ENCODE measurements around the gene SEMA5A. TPM values are rescaled to one million over a fixed set of nuclear protein-coding genes. Genes with fewer than 3 reads are reported as not detected.

SEMA5A gene, protein sequence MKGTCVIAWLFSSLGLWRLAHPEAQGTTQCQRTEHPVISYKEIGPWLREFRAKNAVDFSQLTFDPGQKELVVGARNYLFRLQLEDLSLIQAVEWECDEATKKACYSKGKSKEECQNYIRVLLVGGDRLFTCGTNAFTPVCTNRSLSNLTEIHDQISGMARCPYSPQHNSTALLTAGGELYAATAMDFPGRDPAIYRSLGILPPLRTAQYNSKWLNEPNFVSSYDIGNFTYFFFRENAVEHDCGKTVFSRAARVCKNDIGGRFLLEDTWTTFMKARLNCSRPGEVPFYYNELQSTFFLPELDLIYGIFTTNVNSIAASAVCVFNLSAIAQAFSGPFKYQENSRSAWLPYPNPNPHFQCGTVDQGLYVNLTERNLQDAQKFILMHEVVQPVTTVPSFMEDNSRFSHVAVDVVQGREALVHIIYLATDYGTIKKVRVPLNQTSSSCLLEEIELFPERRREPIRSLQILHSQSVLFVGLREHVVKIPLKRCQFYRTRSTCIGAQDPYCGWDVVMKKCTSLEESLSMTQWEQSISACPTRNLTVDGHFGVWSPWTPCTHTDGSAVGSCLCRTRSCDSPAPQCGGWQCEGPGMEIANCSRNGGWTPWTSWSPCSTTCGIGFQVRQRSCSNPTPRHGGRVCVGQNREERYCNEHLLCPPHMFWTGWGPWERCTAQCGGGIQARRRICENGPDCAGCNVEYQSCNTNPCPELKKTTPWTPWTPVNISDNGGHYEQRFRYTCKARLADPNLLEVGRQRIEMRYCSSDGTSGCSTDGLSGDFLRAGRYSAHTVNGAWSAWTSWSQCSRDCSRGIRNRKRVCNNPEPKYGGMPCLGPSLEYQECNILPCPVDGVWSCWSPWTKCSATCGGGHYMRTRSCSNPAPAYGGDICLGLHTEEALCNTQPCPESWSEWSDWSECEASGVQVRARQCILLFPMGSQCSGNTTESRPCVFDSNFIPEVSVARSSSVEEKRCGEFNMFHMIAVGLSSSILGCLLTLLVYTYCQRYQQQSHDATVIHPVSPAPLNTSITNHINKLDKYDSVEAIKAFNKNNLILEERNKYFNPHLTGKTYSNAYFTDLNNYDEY
- total RNA-seq (2021) (9.3 to 14.3 TPM (median 11.8 TPM) in 3 replicates), Bru-seq, nascent RNA (percentile 62 among the genes with signal in this experiment)
- long read RNA-seq, experiment 1, full-length matches to known transcripts, result 1 of 17 reads
- long read RNA-seq, experiment 1, partial matches to known transcripts, result 1 of 17 reads
- long read RNA-seq, experiment 1, other reads (novel, unspliced or antisense), result 15 of 17 reads
- long read RNA-seq, experiment 2, partial matches to known transcripts, result 1 of 9 reads
- long read RNA-seq, experiment 2, other reads (novel, unspliced or antisense), result 8 of 9 reads
- long read RNA-seq, experiment 3, partial matches to known transcripts, result 0 of 1 reads
- long read RNA-seq, experiment 3, other reads (novel, unspliced or antisense), result 1 of 1 reads

DNA sequence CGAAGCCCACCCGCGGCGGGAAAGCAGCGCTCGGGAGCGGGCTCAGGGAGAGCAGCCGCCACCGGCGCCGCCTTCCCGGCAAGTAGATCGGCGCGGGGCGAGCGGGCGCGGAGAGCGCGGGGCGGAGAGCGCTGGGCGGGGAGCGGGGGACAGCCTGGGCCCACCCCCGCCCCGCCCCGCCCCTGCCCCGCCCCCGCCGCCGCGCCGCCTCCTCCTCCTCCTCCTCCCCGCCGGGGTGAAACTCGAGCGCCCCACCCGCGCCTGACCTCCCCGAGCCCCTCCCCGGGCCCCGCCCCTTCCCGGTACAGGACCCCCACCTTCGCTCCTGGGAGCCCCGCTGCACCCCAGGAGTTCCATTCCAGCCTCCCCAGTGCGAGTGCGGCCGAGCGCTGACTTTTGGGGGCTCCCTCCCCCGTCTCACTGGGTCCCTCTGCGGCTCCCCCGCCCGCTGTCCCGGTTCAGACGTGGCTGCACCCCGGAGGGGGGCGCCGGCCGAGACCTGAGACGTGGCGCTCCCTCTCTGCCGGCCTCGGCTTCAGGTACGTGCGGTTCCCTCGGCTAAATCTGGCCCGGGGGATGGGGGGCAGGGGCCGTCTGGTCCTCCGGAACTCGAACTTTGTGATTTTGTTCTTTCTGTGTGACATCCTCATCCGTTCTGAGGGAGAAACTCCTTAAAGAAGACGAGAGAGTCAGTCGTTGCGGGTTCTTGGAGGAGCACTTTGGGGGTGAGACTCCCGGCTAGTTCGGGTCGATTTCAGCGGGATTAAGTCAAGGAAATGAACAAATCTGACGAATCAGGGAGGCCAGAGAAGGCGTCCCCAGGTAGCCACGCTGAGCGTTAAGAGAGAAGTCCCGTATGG is at the start of gene SEMA5A:
SEMA5A (minus strand) TSS at position 84 of the 860 bp plus-strand sequence. CDS start 166,129 bp downstream, outside the sequence.
- CTCF ChIA-PET, result interaction anchor here (1.0 kb wide), 1 partner anchor 9 kb away, joined by 3 read pairs; no protein-coding TSS in a partner anchor

DNA sequence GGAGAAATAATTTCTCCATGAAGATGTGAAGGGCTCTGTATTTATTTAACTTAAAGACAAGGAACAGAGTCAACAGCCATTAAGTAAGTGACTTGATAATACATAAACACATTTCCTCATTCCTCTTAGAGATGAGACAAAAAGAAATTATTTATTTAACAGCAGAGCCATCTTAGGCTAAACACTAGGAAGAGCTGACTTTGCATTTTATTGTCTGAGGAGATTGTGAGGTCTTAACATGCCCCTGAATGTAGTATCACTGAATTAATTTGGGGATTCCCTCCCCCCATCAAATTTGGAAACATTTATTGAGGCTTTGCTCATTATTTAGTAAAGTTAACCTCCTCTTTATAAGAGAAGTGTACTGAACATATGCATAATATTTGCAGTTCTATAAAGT is 49.0 kb upstream of the SEMA5A start:
- Mint-ChIP-seq H3K27me3 (ENCODE audit: low read depth) (no peaks in the 10 kb centered on the region), H3K4me1 (peaks cover 30% of the 10 kb centered on the region), H3K9me3 (no peaks in the 10 kb centered on the region), H3K27ac (no peak overlapping the region), H3K36me3 (no peaks in the 10 kb centered on the region), H3K4me3 (no peak overlapping the region)
- ChIA-PET POLR2A (no interaction called here), CTCF (no interaction called here)
- ATAC-seq (no peak), DNase-seq (ENCODE audit: low spot score) (no peak)
- TF ChIP-seq SMAD3 (CRISPR knock-in tag; IDR thresholded peaks at IDR 0.05; ENCODE audit: borderline replicate concordance) (no peak), MYBL2 (CRISPR knock-in tag; IDR thresholded peaks at IDR 0.05) (no peak), KAT7 (CRISPR knock-in tag; IDR thresholded peaks at IDR 0.05; ENCODE audit: borderline replicate concordance) (no peak), OVOL2 (CRISPR knock-in tag; IDR thresholded peaks at IDR 0.05; ENCODE audit: borderline replicate concordance) (no peak)
- TF ChIP-seq, protein P1, sequence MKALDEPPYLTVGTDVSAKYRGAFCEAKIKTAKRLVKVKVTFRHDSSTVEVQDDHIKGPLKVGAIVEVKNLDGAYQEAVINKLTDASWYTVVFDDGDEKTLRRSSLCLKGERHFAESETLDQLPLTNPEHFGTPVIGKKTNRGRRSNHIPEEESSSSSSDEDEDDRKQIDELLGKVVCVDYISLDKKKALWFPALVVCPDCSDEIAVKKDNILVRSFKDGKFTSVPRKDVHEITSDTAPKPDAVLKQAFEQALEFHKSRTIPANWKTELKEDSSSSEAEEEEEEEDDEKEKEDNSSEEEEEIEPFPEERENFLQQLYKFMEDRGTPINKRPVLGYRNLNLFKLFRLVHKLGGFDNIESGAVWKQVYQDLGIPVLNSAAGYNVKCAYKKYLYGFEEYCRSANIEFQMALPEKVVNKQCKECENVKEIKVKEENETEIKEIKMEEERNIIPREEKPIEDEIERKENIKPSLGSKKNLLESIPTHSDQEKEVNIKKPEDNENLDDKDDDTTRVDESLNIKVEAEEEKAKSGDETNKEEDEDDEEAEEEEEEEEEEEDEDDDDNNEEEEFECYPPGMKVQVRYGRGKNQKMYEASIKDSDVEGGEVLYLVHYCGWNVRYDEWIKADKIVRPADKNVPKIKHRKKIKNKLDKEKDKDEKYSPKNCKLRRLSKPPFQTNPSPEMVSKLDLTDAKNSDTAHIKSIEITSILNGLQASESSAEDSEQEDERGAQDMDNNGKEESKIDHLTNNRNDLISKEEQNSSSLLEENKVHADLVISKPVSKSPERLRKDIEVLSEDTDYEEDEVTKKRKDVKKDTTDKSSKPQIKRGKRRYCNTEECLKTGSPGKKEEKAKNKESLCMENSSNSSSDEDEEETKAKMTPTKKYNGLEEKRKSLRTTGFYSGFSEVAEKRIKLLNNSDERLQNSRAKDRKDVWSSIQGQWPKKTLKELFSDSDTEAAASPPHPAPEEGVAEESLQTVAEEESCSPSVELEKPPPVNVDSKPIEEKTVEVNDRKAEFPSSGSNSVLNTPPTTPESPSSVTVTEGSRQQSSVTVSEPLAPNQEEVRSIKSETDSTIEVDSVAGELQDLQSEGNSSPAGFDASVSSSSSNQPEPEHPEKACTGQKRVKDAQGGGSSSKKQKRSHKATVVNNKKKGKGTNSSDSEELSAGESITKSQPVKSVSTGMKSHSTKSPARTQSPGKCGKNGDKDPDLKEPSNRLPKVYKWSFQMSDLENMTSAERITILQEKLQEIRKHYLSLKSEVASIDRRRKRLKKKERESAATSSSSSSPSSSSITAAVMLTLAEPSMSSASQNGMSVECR (CRISPR knock-in tag; IDR thresholded peaks at IDR 0.05; ENCODE audit: borderline replicate concordance), result no peak
- TF ChIP-seq, protein P2, sequence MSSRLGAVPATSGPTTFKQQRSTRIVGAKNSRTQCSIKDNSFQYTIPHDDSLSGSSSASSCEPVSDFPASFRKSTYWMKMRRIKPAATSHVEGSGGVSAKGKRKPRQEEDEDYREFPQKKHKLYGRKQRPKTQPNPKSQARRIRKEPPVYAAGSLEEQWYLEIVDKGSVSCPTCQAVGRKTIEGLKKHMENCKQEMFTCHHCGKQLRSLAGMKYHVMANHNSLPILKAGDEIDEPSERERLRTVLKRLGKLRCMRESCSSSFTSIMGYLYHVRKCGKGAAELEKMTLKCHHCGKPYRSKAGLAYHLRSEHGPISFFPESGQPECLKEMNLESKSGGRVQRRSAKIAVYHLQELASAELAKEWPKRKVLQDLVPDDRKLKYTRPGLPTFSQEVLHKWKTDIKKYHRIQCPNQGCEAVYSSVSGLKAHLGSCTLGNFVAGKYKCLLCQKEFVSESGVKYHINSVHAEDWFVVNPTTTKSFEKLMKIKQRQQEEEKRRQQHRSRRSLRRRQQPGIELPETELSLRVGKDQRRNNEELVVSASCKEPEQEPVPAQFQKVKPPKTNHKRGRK (CRISPR knock-in tag; IDR thresholded peaks at IDR 0.05; ENCODE audit: borderline replicate concordance), result no peak
- TF ChIP-seq, protein P3, sequence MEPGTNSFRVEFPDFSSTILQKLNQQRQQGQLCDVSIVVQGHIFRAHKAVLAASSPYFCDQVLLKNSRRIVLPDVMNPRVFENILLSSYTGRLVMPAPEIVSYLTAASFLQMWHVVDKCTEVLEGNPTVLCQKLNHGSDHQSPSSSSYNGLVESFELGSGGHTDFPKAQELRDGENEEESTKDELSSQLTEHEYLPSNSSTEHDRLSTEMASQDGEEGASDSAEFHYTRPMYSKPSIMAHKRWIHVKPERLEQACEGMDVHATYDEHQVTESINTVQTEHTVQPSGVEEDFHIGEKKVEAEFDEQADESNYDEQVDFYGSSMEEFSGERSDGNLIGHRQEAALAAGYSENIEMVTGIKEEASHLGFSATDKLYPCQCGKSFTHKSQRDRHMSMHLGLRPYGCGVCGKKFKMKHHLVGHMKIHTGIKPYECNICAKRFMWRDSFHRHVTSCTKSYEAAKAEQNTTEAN (CRISPR knock-in tag; IDR thresholded peaks at IDR 0.05), result no peak

More for the DNA sequence above, at the start of gene SEMA5A:
- H3K4me1 Mint-ChIP-seq, result peaks cover 23% of the 10 kb centered on the region
- ATAC-seq, result peak; percentile 46
- H3K36me3 Mint-ChIP-seq, result peaks cover 21% of the 10 kb centered on the region
- H3K27ac Mint-ChIP-seq, result peak within 1 kb of the TSS; percentile 87
- H3K27me3 Mint-ChIP-seq (ENCODE audit: low read depth), result no peaks in the 10 kb centered on the region
- peak within 1 kb of the TSS; percentile 90 for H3K4me3 Mint-ChIP-seq
- peak; percentile 78 for DNase-seq (ENCODE audit: low spot score)
- no peaks in the 10 kb centered on the region for H3K9me3 Mint-ChIP-seq
- POLR2A ChIA-PET, result no interaction called here
- TF ChIP-seq JAZF1 (CRISPR knock-in tag; IDR thresholded peaks at IDR 0.05), result no peak
- TF ChIP-seq, protein P4, sequence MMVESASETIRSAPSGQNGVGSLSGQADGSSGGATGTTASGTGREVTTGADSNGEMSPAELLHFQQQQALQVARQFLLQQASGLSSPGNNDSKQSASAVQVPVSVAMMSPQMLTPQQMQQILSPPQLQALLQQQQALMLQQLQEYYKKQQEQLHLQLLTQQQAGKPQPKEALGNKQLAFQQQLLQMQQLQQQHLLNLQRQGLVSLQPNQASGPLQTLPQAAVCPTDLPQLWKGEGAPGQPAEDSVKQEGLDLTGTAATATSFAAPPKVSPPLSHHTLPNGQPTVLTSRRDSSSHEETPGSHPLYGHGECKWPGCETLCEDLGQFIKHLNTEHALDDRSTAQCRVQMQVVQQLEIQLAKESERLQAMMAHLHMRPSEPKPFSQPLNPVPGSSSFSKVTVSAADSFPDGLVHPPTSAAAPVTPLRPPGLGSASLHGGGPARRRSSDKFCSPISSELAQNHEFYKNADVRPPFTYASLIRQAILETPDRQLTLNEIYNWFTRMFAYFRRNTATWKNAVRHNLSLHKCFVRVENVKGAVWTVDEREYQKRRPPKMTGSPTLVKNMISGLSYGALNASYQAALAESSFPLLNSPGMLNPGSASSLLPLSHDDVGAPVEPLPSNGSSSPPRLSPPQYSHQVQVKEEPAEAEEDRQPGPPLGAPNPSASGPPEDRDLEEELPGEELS (CRISPR knock-in tag; IDR thresholded peaks at IDR 0.05), result no peak
- TF ChIP-seq, protein P5, sequence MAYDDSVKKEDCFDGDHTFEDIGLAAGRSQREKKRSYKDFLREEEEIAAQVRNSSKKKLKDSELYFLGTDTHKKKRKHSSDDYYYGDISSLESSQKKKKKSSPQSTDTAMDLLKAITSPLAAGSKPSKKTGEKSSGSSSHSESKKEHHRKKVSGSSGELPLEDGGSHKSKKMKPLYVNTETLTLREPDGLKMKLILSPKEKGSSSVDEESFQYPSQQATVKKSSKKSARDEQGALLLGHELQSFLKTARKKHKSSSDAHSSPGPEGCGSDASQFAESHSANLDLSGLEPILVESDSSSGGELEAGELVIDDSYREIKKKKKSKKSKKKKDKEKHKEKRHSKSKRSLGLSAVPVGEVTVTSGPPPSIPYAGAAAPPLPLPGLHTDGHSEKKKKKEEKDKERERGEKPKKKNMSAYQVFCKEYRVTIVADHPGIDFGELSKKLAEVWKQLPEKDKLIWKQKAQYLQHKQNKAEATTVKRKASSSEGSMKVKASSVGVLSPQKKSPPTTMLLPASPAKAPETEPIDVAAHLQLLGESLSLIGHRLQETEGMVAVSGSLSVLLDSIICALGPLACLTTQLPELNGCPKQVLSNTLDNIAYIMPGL (CRISPR knock-in tag; IDR thresholded peaks at IDR 0.05), result peak; percentile 11; the same call in 1 of the 2 replicates
- TF ChIP-seq, protein P6, sequence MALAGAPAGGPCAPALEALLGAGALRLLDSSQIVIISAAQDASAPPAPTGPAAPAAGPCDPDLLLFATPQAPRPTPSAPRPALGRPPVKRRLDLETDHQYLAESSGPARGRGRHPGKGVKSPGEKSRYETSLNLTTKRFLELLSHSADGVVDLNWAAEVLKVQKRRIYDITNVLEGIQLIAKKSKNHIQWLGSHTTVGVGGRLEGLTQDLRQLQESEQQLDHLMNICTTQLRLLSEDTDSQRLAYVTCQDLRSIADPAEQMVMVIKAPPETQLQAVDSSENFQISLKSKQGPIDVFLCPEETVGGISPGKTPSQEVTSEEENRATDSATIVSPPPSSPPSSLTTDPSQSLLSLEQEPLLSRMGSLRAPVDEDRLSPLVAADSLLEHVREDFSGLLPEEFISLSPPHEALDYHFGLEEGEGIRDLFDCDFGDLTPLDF (CRISPR knock-in tag; IDR thresholded peaks at IDR 0.05), result 0 out of 2 replicates have a peak, but pooled peaks have one; percentile 33

All from WTC11 (cell line).